ENCODE data around the gene DUT.

The DUT gene

DNA sequence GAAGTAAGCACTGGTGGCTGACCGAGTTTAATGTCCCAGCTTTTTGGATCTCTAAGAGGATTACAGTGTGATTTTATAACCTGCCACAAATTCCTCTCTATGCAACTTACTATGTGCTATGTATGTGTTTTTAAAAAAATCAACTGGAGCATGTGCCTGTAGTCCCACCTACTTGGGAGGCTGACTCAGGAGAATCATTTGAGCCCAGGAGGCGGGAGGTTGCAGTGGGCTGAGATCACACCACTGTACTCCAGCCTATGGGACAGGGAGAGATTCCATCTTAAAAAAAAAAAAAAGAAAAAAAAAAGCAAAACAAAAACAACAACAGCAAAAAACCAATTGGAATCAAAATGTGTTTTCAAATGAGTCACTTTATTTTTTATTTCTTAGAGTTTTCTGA lies 29.6 kb downstream of the DUT start:
- Histone ChIP-seq H3K4me2 (ENCODE audit: low read length) (no peak overlapping the region), H3K79me2 (ENCODE audit: control insufficient read depth, low read length) (no peaks in the 10 kb centered on the region), H3K4me1 (ENCODE audit: control insufficient read depth, low read length) (peaks cover 12% of the 10 kb centered on the region), H3K9me3 (ENCODE audit: control insufficient read depth, insufficient read depth, low read length) (no peaks in the 10 kb centered on the region), H3K36me3 (ENCODE audit: control insufficient read depth, low read length) (no peaks in the 10 kb centered on the region), H3F3A (ENCODE audit: control insufficient read depth, insufficient read depth) (no peaks in the 10 kb centered on the region), H3K27ac (ENCODE audit: low read depth, low read length) (no peak overlapping the region), H4K20me1 (ENCODE audit: control insufficient read depth, insufficient read depth, low read depth, low read length) (no peaks in the 10 kb centered on the region), H3K4me3 (ENCODE audit: low read length) (no peak overlapping the region), H3K9me2 (replicated peaks; ENCODE audit: control insufficient read depth, low read length) (no peaks in the 10 kb centered on the region), H3K27me3 (ENCODE audit: control insufficient read depth, low read length) (no peaks in the 10 kb centered on the region)
- no peak for TF ChIP-seq CTCF (IDR thresholded peaks at IDR 0.05; ENCODE audit: low read depth, low read length, poor library complexity, severe bottlenecking)
- TF ChIP-seq EZH2phosphoT487 (IDR thresholded peaks at IDR 0.05; ENCODE audit: borderline replicate concordance, low read length), result no peak

DNA sequence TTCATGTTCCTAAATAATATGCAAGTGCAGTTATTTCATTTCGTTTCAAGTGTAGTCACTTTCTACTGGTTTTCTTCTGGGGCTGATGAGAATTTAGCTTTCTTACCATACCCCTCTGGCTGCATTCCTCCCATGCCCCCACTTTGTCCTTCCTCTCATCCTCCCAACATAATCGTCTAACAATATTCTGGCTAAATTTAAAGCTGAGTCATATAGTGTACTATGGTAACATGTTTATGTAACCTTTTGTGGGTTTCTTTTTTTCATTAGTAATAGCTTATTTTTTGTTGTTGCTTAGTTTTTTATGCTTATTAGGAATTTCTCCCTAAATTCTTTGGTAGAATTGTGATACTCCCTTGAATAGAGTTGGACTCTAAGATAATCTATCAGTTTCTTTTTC lies 30.5 kb downstream of the DUT start:
- Histone ChIP-seq H3K36me3 (ENCODE audit: control insufficient read depth, low read length) (no peaks in the 10 kb centered on the region), H3K9me3 (ENCODE audit: control insufficient read depth, insufficient read depth, low read length) (no peaks in the 10 kb centered on the region), H3K4me2 (ENCODE audit: low read length) (no peak overlapping the region), H3K4me3 (ENCODE audit: low read length) (no peak overlapping the region), H3K27me3 (ENCODE audit: control insufficient read depth, low read length) (no peaks in the 10 kb centered on the region), H4K20me1 (ENCODE audit: control insufficient read depth, insufficient read depth, low read depth, low read length) (no peaks in the 10 kb centered on the region), H3K4me1 (ENCODE audit: control insufficient read depth, low read length) (peaks cover 12% of the 10 kb centered on the region), H3K9me2 (replicated peaks; ENCODE audit: control insufficient read depth, low read length) (no peaks in the 10 kb centered on the region), H3K27ac (ENCODE audit: low read depth, low read length) (no peak overlapping the region), H3K79me2 (ENCODE audit: control insufficient read depth, low read length) (no peaks in the 10 kb centered on the region), H3F3A (ENCODE audit: control insufficient read depth, insufficient read depth) (no peaks in the 10 kb centered on the region)
- no peak for TF ChIP-seq EZH2phosphoT487 (IDR thresholded peaks at IDR 0.05; ENCODE audit: borderline replicate concordance, low read length)
- no peak for TF ChIP-seq CTCF (IDR thresholded peaks at IDR 0.05; ENCODE audit: low read depth, low read length, poor library complexity, severe bottlenecking)

GRCh38 chr15:48363474-48363873 lies 32.2 kb downstream of the DUT start:
- H3F3A ChIP-seq (ENCODE audit: control insufficient read depth, insufficient read depth), result no peaks in the 10 kb centered on the region
- no peaks in the 10 kb centered on the region for H3K9me2 ChIP-seq (replicated peaks; ENCODE audit: control insufficient read depth, low read length)
- H4K20me1 ChIP-seq (ENCODE audit: control insufficient read depth, insufficient read depth, low read depth, low read length), result no peaks in the 10 kb centered on the region
- H3K27me3 ChIP-seq (ENCODE audit: control insufficient read depth, low read length), result no peaks in the 10 kb centered on the region; the same call in 1 of the 2 replicates
- no peaks in the 10 kb centered on the region for H3K9me3 ChIP-seq (ENCODE audit: control insufficient read depth, insufficient read depth, low read length)
- no peak overlapping the region for H3K27ac ChIP-seq (ENCODE audit: low read depth, low read length)
- no peak overlapping the region for H3K4me2 ChIP-seq (ENCODE audit: low read length)
- TF ChIP-seq EZH2phosphoT487 (IDR thresholded peaks at IDR 0.05; ENCODE audit: borderline replicate concordance, low read length) (no peak), CTCF (IDR thresholded peaks at IDR 0.05; ENCODE audit: low read depth, low read length, poor library complexity, severe bottlenecking) (no peak)
- no peak overlapping the region for H3K4me3 ChIP-seq (ENCODE audit: low read length)
- H3K36me3 ChIP-seq (ENCODE audit: control insufficient read depth, low read length), result no peaks in the 10 kb centered on the region
- peaks cover 9% of the 10 kb centered on the region for H3K4me1 ChIP-seq (ENCODE audit: control insufficient read depth, low read length)
- H3K79me2 ChIP-seq (ENCODE audit: control insufficient read depth, low read length), result no peaks in the 10 kb centered on the region

DNA sequence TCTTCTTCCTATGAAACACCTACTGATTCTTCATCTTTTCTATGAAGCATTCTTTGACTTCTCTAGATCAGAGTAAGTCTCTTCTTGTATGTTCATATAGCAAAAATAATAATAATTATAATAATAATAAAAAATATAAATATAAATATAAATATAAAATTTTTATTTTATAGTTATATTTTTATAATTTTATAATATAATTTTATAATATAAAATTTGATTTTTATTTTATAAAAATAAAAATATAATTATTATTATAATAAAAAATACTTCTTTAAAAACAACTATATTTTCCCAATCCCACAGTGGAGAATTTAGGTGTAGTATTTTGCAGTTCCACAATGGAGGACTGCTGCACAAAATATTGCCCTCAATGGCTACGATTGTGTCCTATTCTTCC lies 34.3 kb downstream of the DUT start:
- Histone ChIP-seq H3K9me2 (replicated peaks; ENCODE audit: control insufficient read depth, low read length) (no peaks in the 10 kb centered on the region), H3K27ac (ENCODE audit: low read depth, low read length) (no peak overlapping the region), H3K4me1 (ENCODE audit: control insufficient read depth, low read length) (no peaks in the 10 kb centered on the region), H3K4me2 (ENCODE audit: low read length) (no peak overlapping the region), H3K36me3 (ENCODE audit: control insufficient read depth, low read length) (no peaks in the 10 kb centered on the region), H3F3A (ENCODE audit: control insufficient read depth, insufficient read depth) (no peaks in the 10 kb centered on the region), H3K4me3 (ENCODE audit: low read length) (no peak overlapping the region), H4K20me1 (ENCODE audit: control insufficient read depth, insufficient read depth, low read depth, low read length) (no peaks in the 10 kb centered on the region), H3K9me3 (ENCODE audit: control insufficient read depth, insufficient read depth, low read length) (no peaks in the 10 kb centered on the region), H3K79me2 (ENCODE audit: control insufficient read depth, low read length) (no peaks in the 10 kb centered on the region), H3K27me3 (ENCODE audit: control insufficient read depth, low read length) (peaks cover 3% of the 10 kb centered on the region; the same call in 1 of the 2 replicates)
- TF ChIP-seq EZH2phosphoT487 (IDR thresholded peaks at IDR 0.05; ENCODE audit: borderline replicate concordance, low read length), result no peak
- no peak for TF ChIP-seq CTCF (IDR thresholded peaks at IDR 0.05; ENCODE audit: low read depth, low read length, poor library complexity, severe bottlenecking)

Measured in DOHH2 (cell line).